Measurements from ENCODE around the gene PGLYRP1.

PGLYRP1 gene

GRCh38 chr19:46018729-46019251 lies 4.1 kb downstream of the PGLYRP1 start:
- H3K27me3 ChIP-seq (ENCODE audit: control insufficient read depth in 2 of 2, insufficient read depth in 2 of 2, low read length in 2 of 2): peaks cover 10 to 18% of the 10 kb centered on the region in 2 donors
- no peaks in the 10 kb centered on the region for H3K36me3 ChIP-seq (ENCODE audit: control insufficient read depth in 2 of 2, insufficient read depth in 2 of 2, low read length in 2 of 2)
- H3K27ac ChIP-seq (ENCODE audit: low read depth in 2 of 2, low read length in 2 of 2): no peak overlapping the region

GRCh38 chr19:46017874-46018675 lies 4.8 kb downstream of the PGLYRP1 start:
- Histone ChIP-seq H3K4me1 (ENCODE audit: control insufficient read depth in 2 of 2, insufficient read depth in 2 of 2, low read length in 2 of 2) (peaks cover 14 to 22% of the 10 kb centered on the region in 2 donors), H3K9ac (ENCODE audit: low read depth in 1 of 2, low read length in 2 of 2) (no peak overlapping the region), H3K9me3 (ENCODE audit: control insufficient read depth in 2 of 2, low read length in 2 of 2) (no peaks in the 10 kb centered on the region), H3K4me3 (ENCODE audit: low read length in 2 of 2) (no peak overlapping the region), H3K27me3 (ENCODE audit: control insufficient read depth in 2 of 2, insufficient read depth in 2 of 2, low read length in 2 of 2) (peaks cover 10 to 17% of the 10 kb centered on the region in 2 donors), H3K36me3 (ENCODE audit: control insufficient read depth in 2 of 2, insufficient read depth in 2 of 2, low read length in 2 of 2) (no peaks in the 10 kb centered on the region), H3K27ac (ENCODE audit: low read depth in 2 of 2, low read length in 2 of 2) (no peak overlapping the region)

More at GRCh38 chr19:46018729-46019251, 4.1 kb downstream of the PGLYRP1 start:
- Histone ChIP-seq H3K4me3 (ENCODE audit: low read length in 2 of 2) (no peak overlapping the region), H3K4me1 (ENCODE audit: control insufficient read depth in 2 of 2, insufficient read depth in 2 of 2, low read length in 2 of 2) (peaks cover 14 to 22% of the 10 kb centered on the region in 2 donors), H3K9ac (ENCODE audit: low read depth in 1 of 2, low read length in 2 of 2) (no peak overlapping the region), H3K9me3 (ENCODE audit: control insufficient read depth in 2 of 2, low read length in 2 of 2) (no peaks in the 10 kb centered on the region)

- Histone ChIP-seq H3K4me3 (ENCODE audit: low read length in 2 of 2) (no peak overlapping the region), H3K27me3 (ENCODE audit: control insufficient read depth in 2 of 2, insufficient read depth in 2 of 2, low read length in 2 of 2) (peaks cover 6 to 9% of the 10 kb centered on the region in 2 donors), H3K36me3 (ENCODE audit: control insufficient read depth in 2 of 2, insufficient read depth in 2 of 2, low read length in 2 of 2) (no peaks in the 10 kb centered on the region), H3K9me3 (ENCODE audit: control insufficient read depth in 2 of 2, low read length in 2 of 2) (no peaks in the 10 kb centered on the region), H3K4me1 (ENCODE audit: control insufficient read depth in 2 of 2, insufficient read depth in 2 of 2, low read length in 2 of 2) (peaks cover 14 to 22% of the 10 kb centered on the region in 2 donors), H3K27ac (ENCODE audit: low read depth in 2 of 2, low read length in 2 of 2) (no peak overlapping the region), H3K9ac (ENCODE audit: low read depth in 1 of 2, low read length in 2 of 2) (no peak overlapping the region)
Measured at GRCh38 chr19:46017095-46017429, 5.8 kb downstream of the PGLYRP1 start.

GRCh38 chr19:46016426-46017094 lies 6.3 kb downstream of the PGLYRP1 start:
- peak overlapping the region in 1 of 2 donors; percentile 38 for H3K9ac ChIP-seq (ENCODE audit: low read depth in 1 of 2, low read length in 2 of 2)
- H3K27me3 ChIP-seq (ENCODE audit: control insufficient read depth in 2 of 2, insufficient read depth in 2 of 2, low read length in 2 of 2): peaks cover 6% of the 10 kb centered on the region in 2 donors
- H3K4me1 ChIP-seq (ENCODE audit: control insufficient read depth in 2 of 2, insufficient read depth in 2 of 2, low read length in 2 of 2): peaks cover 14 to 21% of the 10 kb centered on the region in 2 donors
- peak overlapping the region; percentile 74 to 81 for H3K4me3 ChIP-seq (ENCODE audit: low read length in 2 of 2)
- no peaks in the 10 kb centered on the region for H3K9me3 ChIP-seq (ENCODE audit: control insufficient read depth in 2 of 2, low read length in 2 of 2)
- H3K27ac ChIP-seq (ENCODE audit: low read depth in 2 of 2, low read length in 2 of 2): no peak overlapping the region
- no peaks in the 10 kb centered on the region for H3K36me3 ChIP-seq (ENCODE audit: control insufficient read depth in 2 of 2, insufficient read depth in 2 of 2, low read length in 2 of 2)

- no peaks in the 10 kb centered on the region for H3K9me3 ChIP-seq (ENCODE audit: control insufficient read depth in 2 of 2, low read length in 2 of 2)
- peak overlapping the region; percentile 74 to 81 for H3K4me3 ChIP-seq (ENCODE audit: low read length in 2 of 2)
- no peak overlapping the region for H3K27ac ChIP-seq (ENCODE audit: low read depth in 2 of 2, low read length in 2 of 2)
- H3K4me1 ChIP-seq (ENCODE audit: control insufficient read depth in 2 of 2, insufficient read depth in 2 of 2, low read length in 2 of 2): peaks cover 14 to 20% of the 10 kb centered on the region in 2 donors
- no peaks in the 10 kb centered on the region for H3K36me3 ChIP-seq (ENCODE audit: control insufficient read depth in 2 of 2, insufficient read depth in 2 of 2, low read length in 2 of 2)
- peaks cover 6% of the 10 kb centered on the region in 2 donors for H3K27me3 ChIP-seq (ENCODE audit: control insufficient read depth in 2 of 2, insufficient read depth in 2 of 2, low read length in 2 of 2)
- peak overlapping the region in 1 of 2 donors; percentile 38 for H3K9ac ChIP-seq (ENCODE audit: low read depth in 1 of 2, low read length in 2 of 2)
Measured at GRCh38 chr19:46015687-46016425, 7.0 kb downstream of the PGLYRP1 start.

GRCh38 chr19:46014941-46015686 lies 7.7 kb downstream of the PGLYRP1 start:
- Histone ChIP-seq H3K27me3 (ENCODE audit: control insufficient read depth in 2 of 2, insufficient read depth in 2 of 2, low read length in 2 of 2) (peaks cover 6% of the 10 kb centered on the region in 2 donors), H3K27ac (ENCODE audit: low read depth in 2 of 2, low read length in 2 of 2) (no peak overlapping the region), H3K9ac (ENCODE audit: low read depth in 1 of 2, low read length in 2 of 2) (peak overlapping the region in 1 of 2 donors; percentile 50), H3K9me3 (ENCODE audit: control insufficient read depth in 2 of 2, low read length in 2 of 2) (no peaks in the 10 kb centered on the region), H3K4me1 (ENCODE audit: control insufficient read depth in 2 of 2, insufficient read depth in 2 of 2, low read length in 2 of 2) (peaks cover 14 to 20% of the 10 kb centered on the region in 2 donors), H3K4me3 (ENCODE audit: low read length in 2 of 2) (peak overlapping the region; percentile 46 to 81), H3K36me3 (ENCODE audit: control insufficient read depth in 2 of 2, insufficient read depth in 2 of 2, low read length in 2 of 2) (no peaks in the 10 kb centered on the region)

GRCh38 chr19:46014534-46014933 lies 8.3 kb downstream of the PGLYRP1 start:
- Histone ChIP-seq H3K36me3 (ENCODE audit: control insufficient read depth in 2 of 2, insufficient read depth in 2 of 2, low read length in 2 of 2) (no peaks in the 10 kb centered on the region), H3K9me3 (ENCODE audit: control insufficient read depth in 2 of 2, low read length in 2 of 2) (no peaks in the 10 kb centered on the region), H3K27ac (ENCODE audit: low read depth in 2 of 2, low read length in 2 of 2) (no peak overlapping the region), H3K9ac (ENCODE audit: low read depth in 1 of 2, low read length in 2 of 2) (peak overlapping the region in 1 of 2 donors; percentile 50), H3K4me3 (ENCODE audit: low read length in 2 of 2) (peak overlapping the region; percentile 33 to 46), H3K27me3 (ENCODE audit: control insufficient read depth in 2 of 2, insufficient read depth in 2 of 2, low read length in 2 of 2) (peaks cover 6% of the 10 kb centered on the region in 2 donors), H3K4me1 (ENCODE audit: control insufficient read depth in 2 of 2, insufficient read depth in 2 of 2, low read length in 2 of 2) (peaks cover 14 to 20% of the 10 kb centered on the region in 2 donors)

GRCh38 chr19:46009530-46010510 lies 13.0 kb downstream of the PGLYRP1 start:
- Histone ChIP-seq H3K27ac (ENCODE audit: low read depth in 2 of 2, low read length in 2 of 2) (no peak overlapping the region), H3K36me3 (ENCODE audit: control insufficient read depth in 2 of 2, insufficient read depth in 2 of 2, low read length in 2 of 2) (peaks cover 5 to 9% of the 10 kb centered on the region in 2 donors), H3K9ac (ENCODE audit: low read depth in 1 of 2, low read length in 2 of 2) (no peak overlapping the region), H3K4me3 (ENCODE audit: low read length in 2 of 2) (no peak overlapping the region), H3K4me1 (ENCODE audit: control insufficient read depth in 2 of 2, insufficient read depth in 2 of 2, low read length in 2 of 2) (peaks cover 4% of the 10 kb centered on the region in 2 donors), H3K27me3 (ENCODE audit: control insufficient read depth in 2 of 2, insufficient read depth in 2 of 2, low read length in 2 of 2) (peaks cover 3 to 6% of the 10 kb centered on the region in 2 donors), H3K9me3 (ENCODE audit: control insufficient read depth in 2 of 2, low read length in 2 of 2) (no peaks in the 10 kb centered on the region)
